GM10266 (cell line): ENCODE data around the gene CNTNAP5.

Experiments
- DNase-seq: peaks from one replicate; pipeline ENCODE4 v3.0.0; 2012; ENCODE audit errors: extremely low spot score
- TF ChIP-seq, protein P1 (sequence below): IDR thresholded peaks from 2 replicates; pipeline ENCODE4 v1.5.1; 2012; ENCODE audit warnings: mild to moderate bottlenecking, low read depth; ENCODE audit not compliant: control insufficient read depth, insufficient read depth; ENCODE audit errors: missing control alignments

The CNTNAP5 gene

DNA sequence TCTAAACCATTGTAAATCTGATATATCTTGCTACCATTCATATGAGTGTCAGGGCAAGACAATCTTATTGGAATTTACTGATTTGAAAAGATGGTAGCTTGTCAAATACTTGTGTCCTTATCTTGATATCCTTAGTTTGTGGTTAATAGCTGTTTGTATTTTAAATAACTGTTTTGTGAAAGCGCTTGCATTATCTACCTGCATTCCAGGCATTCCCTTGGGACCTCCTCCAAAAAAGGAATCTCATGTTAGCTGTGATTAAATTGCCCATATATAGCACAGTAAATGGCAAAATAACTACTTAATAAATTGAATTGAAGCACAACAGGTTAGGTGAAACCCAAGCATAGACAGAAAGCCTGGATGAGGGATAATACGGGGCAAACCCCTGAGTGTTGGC, 13.9 kb downstream of the CNTNAP5 start:
- DNase-seq = no peak
- TF ChIP-seq, protein P1, sequence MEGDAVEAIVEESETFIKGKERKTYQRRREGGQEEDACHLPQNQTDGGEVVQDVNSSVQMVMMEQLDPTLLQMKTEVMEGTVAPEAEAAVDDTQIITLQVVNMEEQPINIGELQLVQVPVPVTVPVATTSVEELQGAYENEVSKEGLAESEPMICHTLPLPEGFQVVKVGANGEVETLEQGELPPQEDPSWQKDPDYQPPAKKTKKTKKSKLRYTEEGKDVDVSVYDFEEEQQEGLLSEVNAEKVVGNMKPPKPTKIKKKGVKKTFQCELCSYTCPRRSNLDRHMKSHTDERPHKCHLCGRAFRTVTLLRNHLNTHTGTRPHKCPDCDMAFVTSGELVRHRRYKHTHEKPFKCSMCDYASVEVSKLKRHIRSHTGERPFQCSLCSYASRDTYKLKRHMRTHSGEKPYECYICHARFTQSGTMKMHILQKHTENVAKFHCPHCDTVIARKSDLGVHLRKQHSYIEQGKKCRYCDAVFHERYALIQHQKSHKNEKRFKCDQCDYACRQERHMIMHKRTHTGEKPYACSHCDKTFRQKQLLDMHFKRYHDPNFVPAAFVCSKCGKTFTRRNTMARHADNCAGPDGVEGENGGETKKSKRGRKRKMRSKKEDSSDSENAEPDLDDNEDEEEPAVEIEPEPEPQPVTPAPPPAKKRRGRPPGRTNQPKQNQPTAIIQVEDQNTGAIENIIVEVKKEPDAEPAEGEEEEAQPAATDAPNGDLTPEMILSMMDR = no peak

DNA sequence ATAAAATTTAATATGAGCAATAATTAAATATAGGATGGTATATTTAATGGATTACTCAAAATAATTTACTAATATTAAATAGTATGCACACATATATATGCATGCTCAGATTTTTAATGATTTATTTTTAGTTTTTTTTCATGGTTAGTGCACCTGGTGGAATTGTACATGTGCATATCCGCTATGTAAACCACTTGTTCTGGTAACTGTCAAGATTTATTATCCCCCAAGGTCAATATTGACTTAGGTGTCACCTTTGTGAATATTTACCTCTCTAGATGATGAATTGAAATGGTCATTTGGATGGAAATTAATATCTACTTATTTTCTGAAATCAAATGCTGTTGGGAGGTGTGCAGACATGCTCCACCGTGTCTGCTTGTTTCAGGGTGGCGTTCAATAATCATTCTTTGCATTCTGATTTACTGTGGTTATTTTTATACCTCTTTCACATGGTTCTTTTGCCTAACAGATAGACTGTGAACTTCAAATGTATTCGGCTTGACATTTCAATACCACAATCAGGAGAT, 14.7 kb downstream of the CNTNAP5 start:
- TF ChIP-seq, protein P1 = no peak
- no peak for DNase-seq

DNA sequence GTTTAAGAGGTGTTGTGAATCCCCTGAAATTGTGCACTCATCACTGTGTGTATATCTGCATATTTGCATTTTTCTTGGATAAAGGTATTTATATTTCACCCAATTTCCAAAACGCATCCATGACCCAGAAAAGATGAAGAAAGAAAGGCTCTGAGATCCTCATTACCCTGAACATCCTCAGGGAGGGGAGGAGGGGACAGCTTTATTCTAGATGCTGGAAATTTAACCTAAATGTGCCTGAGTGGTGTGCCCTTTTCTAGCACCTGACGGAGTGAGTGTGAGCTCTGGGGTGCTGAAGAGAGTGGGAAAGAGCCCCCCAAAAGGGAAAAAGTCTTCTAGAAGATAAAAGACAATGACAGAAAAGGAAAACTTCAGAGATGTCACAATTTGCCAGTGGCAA, 20.8 kb downstream of the CNTNAP5 start:
- no peak for DNase-seq
- TF ChIP-seq, protein P1 = no peak

DNA sequence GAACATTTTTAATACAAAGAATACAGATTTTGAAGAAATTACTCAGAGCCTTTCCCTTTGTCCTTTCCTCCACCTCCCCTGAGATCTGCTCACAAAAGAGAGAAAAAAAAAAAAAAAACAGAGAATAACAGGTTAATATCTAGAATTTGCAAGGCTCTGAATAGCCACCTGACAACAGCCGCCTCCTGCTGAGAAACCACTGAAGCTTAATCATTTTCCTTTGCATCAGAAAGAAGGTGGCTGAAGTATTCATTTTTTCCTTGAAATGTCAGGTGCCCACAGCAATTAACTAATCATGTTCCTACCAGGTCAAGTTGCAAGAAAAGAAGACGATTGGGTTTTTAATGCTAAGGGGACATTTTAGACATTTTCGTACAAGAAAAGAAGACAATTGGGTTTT, 21.2 kb downstream of the CNTNAP5 start:
- no peak for DNase-seq
- TF ChIP-seq, protein P1 = no peak

DNA sequence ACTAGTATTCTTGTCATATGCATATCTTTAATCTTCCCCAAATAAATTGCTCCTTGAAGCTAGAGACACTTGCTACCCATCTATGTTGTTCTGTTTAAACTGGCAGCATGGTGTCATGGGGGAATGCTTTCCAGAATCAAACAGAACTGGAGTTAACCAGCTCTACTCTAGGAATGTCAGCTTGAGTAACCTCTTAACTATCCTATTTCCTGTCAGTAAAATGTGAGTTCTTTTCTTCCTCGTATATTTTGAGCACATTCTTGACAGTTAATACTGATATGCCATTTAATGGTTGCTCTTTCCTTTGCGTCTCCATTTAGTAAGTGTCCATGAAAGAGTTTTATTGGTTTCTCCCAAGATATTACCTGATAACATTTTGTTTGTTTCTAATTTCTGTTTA, 23.0 kb downstream of the CNTNAP5 start:
- DNase-seq = no peak
- TF ChIP-seq, protein P1 = no peak

DNA sequence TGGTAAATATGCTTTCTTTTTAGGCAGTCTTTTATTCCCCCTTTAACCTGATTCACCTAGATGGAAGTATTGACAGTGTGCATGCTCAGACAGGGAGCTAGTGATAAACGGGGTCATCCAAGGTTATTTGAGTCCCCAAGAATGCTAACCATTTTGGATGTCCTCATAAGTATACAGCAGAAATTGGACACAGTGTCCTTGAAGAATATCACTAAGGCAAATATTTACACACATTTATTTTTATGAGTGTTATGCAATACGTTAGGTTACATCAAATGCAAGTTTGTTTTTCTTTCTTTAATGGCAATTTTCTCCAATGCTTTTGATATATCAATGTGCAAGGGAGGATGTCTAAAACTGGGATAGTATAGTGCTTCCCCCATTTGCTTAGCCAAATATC, 23.6 kb downstream of the CNTNAP5 start:
- TF ChIP-seq, protein P1 = no peak
- no peak for DNase-seq

DNA sequence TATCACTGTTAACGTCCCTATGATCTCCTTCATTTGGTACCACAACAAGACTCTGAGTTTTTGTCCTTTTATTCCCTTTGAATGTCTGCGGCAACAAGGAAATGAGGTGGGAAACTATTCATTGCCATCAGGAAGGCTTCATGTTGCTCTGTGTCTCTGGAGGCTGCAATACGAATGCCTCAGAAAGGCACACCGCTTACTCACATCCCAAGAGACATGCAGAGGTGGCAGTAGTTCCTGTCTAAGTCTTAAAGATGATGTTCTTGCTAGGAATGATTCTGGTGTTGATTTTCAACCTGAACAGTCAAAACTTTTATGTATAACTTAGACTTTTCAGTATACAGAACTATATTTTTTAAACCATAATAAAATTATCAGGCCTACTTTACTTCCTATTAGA, 24.0 kb downstream of the CNTNAP5 start:
- TF ChIP-seq, protein P1 = no peak
- DNase-seq = no peak
